Fibroblast of villous mesenchyme (primary cell): ENCODE measurements around the gene EIF3A. TPM values are rescaled to one million over a fixed set of nuclear protein-coding genes. Genes with fewer than 3 reads are reported as not detected.
A peak's percentile ranks its signal among the peaks of the same experiment; 100 is the strongest.
"Not testable (repeated sequence)": the region's sequence is repeated elsewhere in the genome, so short reads cannot be mapped to it uniquely, and the experiment has no call there.

Source experiments
- DNase-seq: peaks from one replicate; pipeline ENCODE4 v3.0.0-alpha.2; 2010; ENCODE audit warnings: low read depth
- H3K4me3 ChIP-seq: 2 replicates; pipeline ENCODE4 v1.5.1; 2011; ENCODE audit warnings: low read depth, mild to moderate bottlenecking, low read length
- total RNA-seq: library from RNA; depleted of rRNA; stranded (reverse); fragments of >200 nt; gene quantifications from 2 replicates; pipeline ENCODE4 v1.2.3, GENCODE V29; 2012
- TF ChIP-seq, protein P1 (sequence below): IDR thresholded peaks from 2 replicates; pipeline ENCODE4 v1.5.1; 2012; ENCODE audit warnings: low read depth, mild to moderate bottlenecking, low read length; ENCODE audit not compliant: insufficient read depth

The EIF3A gene
- total RNA-seq, 1 donor: 119 TPM

DNA sequence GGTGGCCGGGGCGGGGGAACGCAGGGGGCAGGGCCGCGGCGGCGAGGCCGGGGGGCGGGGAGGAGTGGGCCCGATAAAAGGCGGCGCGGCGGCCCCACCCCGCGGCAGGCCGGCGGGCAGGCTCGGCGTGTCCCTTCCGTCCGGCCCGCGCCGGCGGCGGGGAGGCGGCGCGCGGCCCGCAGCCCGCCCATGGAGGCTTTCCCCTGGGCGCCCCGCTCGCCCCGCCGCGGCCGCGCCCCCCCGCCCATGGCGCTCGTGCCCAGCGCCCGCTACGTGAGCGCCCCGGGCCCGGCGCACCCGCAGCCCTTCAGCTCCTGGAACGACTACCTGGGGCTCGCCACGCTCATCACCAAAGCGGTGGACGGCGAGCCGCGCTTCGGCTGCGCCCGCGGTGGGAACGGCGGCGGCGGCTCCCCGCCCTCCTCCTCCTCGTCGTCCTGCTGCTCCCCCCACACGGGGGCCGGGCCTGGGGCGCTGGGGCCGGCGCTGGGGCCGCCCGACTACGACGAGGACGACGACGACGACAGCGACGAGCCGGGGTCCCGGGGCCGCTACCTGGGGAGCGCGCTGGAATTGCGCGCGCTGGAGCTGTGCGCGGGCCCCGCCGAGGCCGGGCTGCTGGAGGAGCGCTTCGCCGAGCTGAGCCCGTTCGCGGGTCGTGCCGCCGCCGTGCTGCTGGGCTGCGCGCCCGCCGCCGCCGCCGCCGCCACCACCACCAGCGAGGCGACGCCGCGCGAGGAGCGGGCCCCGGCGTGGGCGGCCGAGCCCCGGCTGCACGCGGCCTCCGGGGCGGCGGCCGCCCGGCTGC lies 50.8 kb downstream of the EIF3A start, which contains the start of gene NANOS1:
Gene NANOS1, plus strand, starts transcription at position 102 of the 808 bp plus-strand sequence. Its CDS starts 88 bp downstream, at position 190.
- TF ChIP-seq, protein P1, sequence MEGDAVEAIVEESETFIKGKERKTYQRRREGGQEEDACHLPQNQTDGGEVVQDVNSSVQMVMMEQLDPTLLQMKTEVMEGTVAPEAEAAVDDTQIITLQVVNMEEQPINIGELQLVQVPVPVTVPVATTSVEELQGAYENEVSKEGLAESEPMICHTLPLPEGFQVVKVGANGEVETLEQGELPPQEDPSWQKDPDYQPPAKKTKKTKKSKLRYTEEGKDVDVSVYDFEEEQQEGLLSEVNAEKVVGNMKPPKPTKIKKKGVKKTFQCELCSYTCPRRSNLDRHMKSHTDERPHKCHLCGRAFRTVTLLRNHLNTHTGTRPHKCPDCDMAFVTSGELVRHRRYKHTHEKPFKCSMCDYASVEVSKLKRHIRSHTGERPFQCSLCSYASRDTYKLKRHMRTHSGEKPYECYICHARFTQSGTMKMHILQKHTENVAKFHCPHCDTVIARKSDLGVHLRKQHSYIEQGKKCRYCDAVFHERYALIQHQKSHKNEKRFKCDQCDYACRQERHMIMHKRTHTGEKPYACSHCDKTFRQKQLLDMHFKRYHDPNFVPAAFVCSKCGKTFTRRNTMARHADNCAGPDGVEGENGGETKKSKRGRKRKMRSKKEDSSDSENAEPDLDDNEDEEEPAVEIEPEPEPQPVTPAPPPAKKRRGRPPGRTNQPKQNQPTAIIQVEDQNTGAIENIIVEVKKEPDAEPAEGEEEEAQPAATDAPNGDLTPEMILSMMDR: no peak
- no peak for DNase-seq

DNA sequence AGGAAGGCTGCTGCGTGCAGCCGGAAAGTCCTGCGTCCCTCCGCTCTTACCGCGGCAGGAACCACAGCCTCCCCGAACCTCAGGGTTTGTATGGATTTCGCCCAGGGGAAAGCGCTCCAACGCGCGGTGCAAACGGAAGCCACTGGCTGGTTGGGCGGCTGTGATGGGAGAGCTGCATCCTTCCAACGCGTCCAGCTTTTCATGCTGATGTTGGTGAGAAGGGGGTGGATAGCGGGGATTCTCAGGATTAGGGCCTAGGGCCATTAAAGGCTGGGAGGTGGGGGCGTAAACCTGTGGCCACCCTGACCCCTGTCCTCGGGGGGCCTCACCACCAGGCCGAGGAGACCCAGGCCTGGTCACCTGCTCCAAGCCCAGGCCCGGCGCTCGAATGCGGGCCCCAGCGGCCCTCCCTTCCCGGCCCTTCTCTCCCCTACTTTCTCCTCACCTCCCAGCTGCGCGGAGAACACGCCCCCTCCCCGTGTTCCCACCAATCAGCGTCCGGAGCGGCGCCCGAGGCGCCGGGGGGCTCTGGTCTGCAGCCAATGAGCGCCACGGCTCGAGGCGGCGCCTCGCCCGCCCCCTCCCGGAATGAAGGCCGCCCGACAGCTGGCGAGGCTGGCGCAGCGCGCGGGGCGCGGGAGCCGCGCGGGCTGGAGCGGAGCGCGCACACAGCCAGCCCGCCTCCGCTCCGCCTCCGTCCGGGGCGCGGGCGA lies 51.6 kb downstream of the EIF3A start:
- H3K4me3 ChIP-seq: peak overlapping the region; percentile 54
- DNase-seq: peak; percentile 92
- TF ChIP-seq, protein P1: peak; percentile 21

More for the DNA sequence above, 50.8 kb downstream of the EIF3A start, which contains the start of gene NANOS1:
- H3K4me3 ChIP-seq: peak within 1 kb of the TSS; percentile 60

DNA sequence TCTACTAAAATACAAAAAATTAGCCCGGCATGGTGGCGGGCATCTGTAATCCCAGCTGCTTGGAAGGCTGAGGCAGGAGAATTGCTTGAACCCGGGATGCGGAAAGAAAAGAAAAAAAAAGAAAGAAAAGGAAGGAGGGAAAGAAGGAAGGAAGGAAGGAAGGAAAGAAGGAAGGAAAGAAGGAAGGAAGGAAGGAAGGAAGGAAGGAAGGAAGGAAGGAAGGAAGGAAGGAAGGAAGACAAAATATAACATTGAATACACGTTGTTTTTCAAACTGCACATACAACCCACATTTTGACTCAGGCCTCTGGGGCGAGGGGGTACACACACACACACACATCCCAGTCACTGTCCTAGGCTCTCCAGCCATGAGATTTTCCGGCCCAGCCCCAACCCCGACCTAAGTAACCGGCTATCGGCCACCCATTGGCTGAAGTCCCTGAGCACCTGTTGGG lies 52.1 kb downstream of the EIF3A start:
- H3K4me3 ChIP-seq: peak overlapping the region; percentile 54

DNA sequence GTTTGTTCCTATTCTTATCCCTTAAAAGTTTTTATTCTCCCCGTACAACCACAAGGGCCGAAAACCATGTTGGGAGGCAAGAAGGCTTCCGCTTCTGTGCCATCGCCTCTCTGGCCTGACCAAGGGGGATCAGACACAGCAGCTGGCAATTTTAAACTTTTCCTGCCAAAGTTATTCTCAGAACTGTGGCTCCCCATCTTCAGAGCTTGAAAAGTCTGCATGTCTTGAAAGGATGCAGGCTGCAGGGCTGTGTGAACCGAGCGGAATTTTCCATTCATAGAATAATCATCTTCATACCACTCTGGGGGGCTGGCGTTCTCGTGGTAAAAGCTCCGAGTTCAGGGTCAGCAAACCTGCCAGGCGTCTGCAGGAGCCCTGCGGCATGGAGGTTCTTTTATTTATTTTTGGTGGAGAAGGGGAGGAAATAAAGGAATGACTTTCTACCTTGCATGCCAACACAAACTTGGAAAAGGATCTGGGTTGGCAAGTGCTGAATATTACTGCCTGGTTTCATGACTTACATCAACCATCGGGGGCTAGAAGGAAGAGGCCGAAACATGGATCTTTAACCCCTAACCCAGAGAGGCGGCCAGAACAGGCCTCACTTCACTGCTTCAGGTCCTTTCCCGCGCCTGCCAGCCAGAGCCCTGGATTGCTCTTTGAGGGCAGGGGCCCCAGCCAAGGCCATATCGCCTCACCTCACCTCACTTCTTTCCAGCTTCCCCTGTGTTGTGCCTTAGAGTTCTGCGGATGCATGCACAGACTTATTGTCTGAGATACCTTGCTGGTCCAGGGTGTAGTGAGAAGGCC lies 54.1 kb downstream of the EIF3A start:
- TF ChIP-seq, protein P1: no peak
- no peak overlapping the region for H3K4me3 ChIP-seq
- no peak for DNase-seq

More for the DNA sequence above, 52.1 kb downstream of the EIF3A start:
- DNase-seq: not testable (repeated sequence)

DNA sequence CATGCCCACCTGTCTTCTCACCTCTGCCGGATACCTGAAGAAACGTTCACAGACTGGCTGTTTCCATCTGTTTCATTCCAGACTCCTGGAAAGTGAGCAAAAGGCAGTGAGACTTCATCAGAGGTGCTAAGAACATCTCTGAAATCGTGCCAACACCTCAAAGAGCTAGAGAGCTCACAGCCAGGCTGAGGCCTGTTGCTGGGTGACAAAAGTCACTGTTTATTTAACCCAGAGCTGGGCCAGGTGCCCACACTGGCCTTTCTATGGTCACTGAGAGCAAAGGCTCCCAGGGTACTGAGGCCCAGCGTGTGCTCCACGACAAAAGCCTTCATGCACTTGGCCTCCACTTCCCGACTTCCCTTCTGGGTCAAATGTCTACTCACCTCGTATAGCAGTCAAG lies 54.8 kb downstream of the EIF3A start:
- TF ChIP-seq, protein P1: no peak
- DNase-seq: no peak
- no peak overlapping the region for H3K4me3 ChIP-seq

DNA sequence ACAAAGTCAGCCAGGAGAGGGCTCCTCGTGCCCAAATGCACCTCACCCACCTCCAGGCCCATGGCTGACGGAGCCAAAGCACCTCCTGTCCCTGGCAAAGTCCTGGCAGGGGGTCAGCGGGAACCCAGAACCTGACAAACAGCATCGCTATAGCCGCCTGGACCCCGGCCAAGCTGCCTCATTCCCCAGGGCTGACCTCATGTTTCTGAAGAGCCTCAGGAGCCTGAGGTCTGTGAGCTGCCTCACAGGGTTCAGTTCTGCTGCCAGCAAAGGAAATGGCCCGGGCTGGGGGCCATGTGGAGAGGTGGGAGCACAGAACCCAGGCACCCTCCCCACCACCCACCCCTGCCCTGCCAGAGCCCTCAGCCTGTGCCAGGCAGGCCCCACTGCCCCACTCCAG lies 55.3 kb downstream of the EIF3A start:
- TF ChIP-seq, protein P1: no peak
- DNase-seq: peak; percentile 71
- H3K4me3 ChIP-seq: no peak overlapping the region

DNA sequence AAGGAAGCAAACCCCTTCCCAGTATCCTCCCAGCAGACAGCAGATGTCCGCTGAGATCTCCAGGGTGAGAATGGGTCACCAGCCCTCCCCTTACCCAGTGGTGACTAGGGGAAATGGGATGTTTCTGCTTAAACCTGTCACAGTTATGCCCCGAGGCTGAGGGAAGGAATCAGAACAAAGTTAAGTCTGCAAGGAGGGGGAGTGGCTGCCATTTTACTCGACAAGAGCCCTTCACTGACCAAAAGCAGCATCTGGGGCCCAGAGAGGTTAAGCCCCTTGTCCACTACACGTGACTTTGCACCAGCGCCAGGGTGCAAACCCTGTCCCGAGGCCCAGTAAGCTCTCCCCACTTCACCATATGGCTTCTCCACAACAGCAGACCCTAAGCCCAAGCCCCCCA lies 55.7 kb downstream of the EIF3A start:
- no peak for DNase-seq
- TF ChIP-seq, protein P1: no peak

More for the DNA sequence above, 55.7 kb downstream of the EIF3A start:
- H3K4me3 ChIP-seq: no peak overlapping the region
